EL (cell line): Measurements from ENCODE around the gene LSM4.
A peak's percentile ranks its signal among the peaks of the same experiment; 100 is the strongest.

Experiments used
- DNase-seq: peaks from one replicate; pipeline ENCODE4 v3.0.0-alpha.2; 2016

Gene LSM4

DNA sequence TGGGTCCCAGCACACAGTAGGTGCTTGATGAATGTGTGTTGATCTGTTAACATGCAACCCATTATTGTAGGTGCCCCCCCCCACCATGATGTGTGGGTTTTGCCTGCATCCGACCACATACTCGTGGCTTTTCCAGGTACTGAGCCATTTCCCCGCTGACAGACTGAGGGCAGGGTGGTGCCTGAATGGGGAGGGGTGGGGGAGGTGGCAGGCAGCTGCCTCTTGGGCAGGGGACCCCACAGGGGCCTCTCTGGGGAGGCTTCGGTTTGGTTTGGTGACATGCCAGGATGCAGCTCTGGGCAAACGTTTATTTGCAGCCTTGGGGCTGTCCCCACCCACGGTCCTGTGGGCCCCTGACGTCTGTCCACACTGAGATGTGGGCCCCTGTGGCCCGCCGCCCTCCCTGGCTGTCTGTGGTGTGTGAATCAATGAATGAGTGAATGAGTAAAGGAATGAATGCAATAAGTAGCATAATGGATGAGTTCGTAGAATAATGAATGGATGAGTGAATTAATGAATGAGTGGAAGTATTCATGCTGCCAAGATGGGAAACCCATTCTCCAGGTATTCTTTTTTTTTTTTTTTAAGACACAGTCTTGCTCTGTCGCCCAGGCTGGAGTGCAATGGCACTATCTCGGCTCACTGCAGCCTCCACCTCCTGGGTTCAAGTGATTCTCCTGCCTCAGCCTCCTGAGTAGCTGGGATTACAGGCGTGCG, 32.4 kb downstream of the LSM4 start:
- no peak for DNase-seq

DNA sequence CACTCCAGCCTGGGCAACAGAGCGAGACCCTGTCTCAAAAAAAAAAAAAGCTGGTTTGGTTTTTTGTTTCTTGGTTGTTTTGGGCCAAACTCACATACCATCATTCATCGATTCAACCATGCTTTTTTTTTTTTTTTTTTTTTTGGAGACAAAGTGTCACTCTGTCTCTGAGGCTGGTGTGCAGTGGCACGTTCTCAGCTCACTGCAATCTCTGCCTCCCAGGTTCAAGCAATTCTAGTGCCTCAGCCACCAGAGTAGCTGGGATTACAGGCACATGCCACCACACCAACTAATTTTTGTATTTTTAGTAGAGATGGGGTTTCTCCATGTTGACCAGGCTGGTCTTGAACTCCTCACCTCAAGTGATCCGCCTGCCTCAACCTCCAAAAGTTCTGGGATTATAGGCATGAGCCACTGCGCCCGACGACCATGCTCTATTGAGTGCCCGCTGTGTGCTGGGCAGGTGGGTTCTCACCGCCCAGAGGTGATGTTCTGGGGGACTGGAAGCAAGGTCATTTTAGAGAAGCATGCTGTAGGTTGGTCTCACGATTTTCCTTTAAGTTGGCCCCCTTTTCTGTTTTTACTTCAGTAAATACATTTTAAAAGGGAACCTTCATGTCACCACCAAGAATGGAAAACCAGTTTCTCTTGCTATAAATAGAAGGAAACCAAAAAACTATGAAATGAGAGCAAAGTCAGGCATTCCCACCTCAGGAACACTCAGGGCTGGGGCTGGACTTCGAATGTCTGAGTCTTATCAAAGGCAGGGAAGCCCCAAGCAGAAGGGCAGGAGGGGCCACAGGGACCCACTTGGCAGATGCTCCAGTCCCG, 33.2 kb downstream of the LSM4 start:
- no peak for DNase-seq

DNA sequence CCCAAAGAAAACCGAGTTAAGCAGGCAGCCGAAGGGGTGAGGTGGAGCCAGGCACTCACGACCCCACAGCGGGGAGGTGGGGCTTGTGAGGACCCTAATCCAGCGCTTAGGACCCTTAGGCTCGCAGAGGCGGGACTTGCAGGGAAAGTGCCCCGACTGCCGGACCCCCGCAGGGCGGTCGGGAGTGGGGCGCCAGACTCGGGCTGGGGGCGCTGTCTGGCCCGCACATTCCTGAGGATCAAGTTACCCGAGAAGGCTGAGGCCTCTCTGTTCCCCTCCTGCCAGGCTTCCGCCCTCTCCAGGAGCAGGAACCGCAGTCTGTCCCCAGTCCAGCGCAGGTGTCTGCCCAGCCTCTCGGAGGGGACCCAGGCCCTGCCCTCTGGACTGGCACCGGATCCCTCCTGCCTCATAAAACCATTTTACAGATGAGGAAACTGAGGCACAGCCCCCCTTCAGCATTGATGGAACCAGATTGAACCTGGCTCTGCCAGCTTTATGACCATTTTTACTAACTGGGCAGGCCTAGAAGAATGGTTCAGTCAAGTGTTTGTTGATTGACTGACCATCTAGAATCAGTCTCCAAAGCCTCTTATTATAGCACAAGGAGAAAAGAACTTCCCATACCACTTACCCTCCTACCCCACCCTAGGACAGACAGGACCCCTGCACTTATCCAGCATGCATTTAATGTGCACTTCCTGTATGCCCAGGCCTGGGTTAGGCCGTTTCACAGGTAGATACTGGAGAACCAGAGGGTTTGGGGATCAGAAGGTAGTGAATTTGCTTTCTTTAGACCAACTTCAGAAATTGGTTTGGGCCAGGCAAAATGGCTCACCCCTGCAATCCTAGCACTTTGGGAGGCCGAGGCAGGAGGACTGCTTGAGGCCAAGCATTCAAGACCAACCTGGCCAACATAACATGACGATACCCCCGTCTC, 34.8 kb downstream of the LSM4 start:
- DNase-seq: no peak

DNA sequence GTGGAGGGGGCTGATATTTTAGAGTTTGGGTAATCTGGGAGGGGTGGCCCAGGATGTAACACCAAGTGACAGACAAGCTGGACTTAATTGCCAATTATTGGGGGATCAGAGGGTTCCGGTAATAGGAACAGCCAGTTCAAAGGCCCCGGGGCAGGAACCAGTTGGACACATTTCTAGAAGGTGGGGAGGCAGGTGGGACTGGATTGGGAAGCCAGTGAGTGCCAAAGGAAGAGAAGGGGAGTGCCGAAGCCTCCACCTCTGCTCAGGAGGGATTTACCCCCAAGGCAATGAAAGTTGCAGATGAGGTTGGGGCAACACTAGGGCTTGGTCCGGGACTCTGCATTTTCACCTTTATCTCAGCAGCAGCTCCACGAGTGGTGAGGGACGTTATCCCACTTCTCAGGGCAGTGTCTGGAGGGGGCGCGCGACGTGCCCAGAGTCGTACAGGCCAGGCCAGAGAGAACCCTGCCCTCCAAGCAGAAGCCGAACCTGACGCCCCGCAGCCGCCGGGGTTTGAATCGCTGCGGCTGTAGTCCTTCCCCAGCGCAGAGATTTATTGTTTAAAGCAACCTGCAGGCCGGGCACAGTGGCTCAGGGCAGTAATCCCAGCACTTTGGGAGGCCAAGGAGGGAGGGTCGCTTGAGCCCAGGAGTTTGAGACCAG, 35.8 kb downstream of the LSM4 start:
- no peak for DNase-seq

DNA sequence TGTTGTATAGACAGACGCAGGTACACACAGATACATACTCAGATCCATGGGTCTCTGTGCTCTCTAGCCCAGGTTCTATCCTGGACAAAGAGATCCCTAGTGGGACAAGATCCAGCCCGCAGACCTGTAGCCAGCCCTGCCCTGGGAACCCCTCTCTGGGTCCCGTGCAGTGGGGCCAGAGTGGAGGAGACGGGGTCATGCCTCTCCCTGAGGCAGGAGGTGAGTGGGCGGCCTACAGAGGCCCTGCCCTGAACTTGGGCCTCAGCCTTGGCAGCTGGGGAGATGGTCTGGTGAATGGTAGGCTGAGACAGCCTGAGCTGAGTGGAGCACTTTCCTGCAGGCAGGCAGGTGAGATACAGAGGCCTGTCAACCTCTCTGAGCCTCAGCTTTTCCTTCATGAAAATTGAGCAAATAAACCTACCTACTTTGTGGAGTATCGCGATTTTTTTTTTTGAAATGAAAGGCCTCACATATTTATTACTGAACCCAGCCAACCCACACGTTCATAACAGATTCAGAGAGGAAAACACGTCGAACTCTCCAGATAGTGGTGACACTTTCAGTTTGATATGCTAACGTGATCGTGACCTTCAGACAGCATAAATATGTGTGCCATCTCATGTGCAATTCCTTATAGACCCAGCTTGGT, 38.0 kb downstream of the LSM4 start:
- no peak for DNase-seq

DNA sequence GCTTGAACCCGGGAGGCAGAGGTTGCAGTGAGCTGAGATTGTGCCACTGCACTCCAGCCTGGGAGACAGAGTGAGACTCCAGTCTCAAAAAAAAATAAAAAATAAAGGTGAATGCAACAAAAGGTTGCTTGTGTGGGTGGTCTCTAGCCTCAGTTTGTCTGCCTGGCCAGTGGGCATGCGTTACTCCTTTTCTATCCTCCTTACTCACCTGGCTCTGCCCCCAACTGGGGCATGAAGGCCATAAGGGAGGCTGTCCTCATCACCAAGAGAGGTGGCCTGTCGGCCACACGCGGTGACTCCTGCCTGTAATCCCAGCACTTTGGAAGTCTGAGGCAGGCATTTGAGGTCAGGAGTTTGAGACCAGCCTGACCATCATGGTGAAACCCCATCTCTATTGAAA, 39.5 kb downstream of the LSM4 start:
- DNase-seq: no peak

DNA sequence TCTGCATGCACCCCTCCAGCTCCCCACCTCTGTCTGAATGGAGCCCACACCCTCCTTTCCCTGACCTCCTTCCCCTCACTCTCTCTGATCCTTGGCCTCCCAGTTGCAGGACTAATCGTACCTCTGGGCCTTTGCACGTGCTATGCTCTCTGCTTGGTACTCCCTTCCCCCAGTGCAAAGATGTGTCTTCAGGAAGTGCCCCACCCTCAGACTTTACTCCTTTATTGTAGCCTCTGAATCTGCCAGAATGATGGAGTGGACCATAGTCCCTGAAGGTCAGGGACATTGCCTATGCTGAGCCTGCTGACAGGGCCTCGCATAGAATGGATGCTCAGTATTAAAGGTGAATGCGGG, 40.1 kb downstream of the LSM4 start:
- no peak for DNase-seq

DNA sequence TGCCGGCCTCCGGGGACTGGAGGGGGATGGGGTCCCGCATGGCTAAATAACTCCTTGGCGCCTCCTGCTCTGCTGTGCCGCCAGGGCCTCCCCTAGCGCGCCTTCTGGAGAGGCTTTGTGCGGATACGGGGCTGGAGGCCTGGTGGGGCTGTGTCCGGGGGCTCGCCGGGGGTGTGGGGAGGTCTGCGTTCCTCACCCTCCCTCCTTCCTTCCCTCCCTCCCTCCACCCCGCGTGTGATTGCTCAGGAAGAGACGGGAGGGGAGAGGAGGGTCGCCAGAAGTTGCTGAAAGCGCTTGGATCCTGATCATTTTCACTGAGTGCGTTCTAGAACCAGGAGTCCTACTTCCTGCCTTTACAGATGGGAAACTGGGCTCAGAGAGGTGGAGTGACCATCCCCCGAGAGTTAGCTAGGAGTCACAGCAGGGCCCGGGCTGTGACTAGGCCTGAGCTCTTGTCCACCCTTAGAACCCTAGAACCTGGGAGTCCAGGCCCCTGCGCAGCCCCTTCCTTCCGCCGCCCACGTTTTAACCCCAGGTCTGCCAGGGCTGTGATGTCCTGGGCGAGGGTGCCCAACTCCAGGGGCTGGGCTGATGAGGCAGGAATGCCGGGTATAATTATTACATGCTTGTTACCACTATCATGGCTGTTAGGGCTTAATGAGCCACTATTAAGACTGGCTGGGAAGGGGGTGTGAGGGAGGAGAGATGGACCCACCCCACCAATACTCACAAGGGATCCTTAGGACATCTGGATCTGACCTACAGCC, 40.7 kb downstream of the LSM4 start:
- DNase-seq: no peak

DNA sequence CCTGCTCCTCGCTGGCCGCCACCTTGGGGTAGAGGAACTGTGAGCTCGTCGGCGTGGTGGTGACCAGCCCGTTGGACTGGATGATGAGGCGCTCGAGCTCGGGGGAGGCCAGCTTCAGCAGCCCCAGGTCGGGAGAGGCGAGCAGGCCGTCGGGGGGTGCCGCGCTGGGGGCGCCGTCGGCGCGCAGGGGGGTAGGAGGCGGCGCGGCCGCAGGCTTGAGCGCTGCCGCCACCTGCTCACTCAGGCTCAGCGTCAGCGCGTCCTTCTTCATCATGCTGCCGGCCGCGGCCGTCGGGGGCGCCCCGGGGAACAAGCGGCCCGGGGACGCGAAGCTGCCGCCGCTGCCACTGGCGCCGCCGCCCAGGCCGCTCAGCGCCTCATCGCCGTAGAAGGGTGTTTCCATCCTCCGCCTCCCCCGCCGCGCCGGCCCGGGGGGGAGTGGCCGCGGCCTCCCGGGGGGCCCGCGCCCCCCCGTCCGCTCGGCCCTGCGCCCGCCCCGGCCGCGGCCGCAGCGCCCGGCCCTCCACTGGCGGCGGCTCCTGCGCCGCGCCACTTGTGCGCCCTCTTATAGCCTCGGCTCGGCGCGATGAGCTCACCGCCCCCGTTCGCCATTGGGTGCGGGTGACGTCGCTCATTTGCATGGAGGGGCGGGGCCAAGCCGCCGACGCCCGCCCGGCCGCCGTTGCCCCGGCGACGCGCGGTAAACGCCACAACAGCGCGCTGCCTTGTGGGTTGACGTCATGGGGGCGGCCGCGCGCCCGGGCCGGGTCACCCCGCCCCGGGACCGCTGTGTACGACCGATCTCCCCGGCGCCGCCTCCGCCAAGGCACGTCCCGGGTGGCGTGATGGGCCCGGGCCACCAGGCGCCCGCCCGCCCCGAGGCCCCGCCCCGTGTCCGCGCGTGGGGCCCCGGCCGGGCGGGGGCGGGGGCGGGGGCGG, 41.5 kb downstream of the LSM4 start, which contains the start of gene JUND:
TSS of gene JUND (minus strand) at position 541 of the 939 bp plus-strand sequence. CDS start at position 403, 138 bp downstream.
- peak; percentile 98 for DNase-seq

DNA sequence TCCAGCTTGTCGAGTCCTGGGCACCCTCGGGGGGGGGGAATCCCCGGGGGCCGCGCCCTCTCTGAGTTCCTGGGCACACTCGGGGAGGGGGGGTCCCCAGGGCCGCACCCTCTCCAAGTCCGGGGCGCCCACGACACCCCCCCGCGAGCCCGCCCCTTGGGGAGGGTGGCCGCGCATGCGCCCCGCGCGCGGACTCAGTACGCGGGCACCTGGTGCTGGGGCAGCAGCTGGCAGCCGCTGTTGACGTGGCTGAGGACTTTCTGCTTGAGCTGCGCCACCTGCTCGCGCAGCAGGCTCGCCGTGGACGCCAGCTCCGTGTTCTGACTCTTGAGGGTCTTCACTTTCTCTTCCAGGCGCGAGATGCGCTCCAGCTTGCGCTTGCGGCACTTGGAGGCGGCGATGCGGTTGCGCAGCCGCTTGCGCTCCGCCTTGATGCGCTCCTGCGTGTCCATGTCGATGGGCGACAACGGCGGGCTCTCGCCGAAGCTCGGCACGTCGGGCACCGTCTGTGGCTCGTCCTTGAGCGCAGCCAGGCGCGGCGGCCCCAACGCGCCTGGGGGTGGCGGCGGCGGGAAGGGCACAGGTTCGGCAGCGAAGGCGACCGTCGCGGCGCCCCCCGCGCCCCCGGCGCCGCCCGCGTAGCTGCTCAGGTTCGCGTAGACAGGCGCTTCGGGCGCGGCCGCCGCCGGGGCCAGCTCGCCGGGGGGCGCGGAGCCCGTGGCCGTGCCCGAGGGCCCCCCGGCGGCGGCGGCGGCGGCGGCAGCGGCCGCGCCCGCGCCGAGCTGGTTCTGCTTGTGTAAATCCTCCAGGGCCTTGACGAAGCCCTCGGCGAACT, 42.4 kb downstream of the LSM4 start:
- DNase-seq: peak; percentile 72

DNA sequence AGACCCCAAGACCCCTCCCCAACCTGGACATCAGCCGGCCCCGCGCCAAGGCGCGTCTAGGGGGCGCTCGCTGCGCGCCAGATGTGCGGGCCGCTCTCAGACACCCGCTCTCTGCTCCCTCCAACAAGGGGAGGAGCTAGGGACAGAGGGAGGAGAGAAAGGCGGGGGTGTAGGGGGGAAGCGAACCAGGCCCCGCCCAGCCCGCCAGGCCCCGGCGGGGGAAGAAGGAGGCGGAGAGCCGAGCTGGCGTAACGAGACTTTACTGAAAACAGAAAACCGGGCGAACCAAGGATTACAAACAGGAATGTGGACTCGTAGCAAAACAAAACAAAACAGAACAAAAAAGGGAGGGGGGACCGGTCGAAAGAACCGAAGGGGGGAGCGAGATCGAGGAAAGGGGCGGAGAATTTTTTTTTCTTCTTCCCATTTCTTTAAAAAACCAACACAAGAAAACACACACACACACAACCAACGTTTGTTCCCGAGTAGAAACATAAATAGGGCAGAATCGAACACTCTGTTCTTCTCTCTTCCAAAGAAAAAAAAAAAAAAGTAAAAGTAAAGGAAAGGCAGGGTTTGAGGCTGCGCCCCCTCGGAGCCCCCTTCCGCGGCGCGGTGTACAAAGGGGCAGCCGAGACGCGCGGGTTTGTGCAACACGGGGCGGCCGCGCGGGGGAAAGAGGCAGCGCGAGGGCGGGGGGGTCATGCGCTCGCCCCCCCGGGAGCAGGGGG, 43.2 kb downstream of the LSM4 start:
- peak; percentile 96 for DNase-seq

DNA sequence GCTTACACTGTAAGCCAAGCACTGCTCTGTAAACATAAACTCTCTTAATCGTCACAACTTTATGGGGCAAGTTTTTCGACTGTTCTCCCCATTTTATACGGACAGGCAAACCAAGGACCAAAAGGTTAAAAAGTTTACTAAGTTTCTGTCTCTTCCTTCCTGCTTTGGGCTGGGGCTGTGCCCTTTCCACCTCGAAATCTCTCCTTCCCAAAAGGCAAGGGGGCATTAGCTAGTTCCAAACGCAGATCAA, 43.7 kb downstream of the LSM4 start:
- no peak for DNase-seq

DNA sequence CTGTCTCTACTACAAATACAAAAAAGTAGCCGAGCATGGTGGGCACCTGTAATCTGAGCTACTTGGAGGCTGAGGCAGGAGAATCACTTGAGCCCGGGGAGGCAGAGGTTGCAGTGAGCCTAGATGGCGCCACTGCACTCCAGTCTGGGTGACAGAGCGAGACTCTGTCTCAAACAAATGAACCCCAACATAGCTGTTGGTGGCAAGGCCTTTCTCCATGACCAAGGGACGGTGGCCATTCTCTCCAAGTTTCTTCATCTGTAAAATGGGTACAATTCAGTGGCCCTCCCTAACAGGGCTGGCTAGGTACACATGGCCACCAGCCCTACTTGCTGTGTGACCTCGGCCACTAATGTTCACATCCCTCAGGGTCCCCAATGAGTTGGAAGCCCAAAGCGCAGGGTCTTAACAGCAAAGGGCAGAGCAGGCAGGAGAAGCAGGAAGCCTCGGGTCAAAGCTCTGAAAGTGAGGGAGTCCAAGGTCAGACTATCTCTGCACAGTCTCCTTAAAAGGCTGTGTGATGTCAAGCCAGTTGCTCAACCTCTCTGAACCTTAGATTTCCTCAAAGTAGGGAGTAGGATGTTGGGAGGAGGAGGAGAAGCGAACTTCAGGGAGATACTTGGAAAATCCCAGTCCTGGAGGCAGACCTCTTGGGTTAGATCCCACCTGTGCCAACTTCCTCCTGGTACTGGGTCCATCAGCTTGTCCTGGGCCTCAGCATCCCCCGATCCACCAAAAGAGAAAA, 44.2 kb downstream of the LSM4 start:
- DNase-seq: peak; percentile 25

DNA sequence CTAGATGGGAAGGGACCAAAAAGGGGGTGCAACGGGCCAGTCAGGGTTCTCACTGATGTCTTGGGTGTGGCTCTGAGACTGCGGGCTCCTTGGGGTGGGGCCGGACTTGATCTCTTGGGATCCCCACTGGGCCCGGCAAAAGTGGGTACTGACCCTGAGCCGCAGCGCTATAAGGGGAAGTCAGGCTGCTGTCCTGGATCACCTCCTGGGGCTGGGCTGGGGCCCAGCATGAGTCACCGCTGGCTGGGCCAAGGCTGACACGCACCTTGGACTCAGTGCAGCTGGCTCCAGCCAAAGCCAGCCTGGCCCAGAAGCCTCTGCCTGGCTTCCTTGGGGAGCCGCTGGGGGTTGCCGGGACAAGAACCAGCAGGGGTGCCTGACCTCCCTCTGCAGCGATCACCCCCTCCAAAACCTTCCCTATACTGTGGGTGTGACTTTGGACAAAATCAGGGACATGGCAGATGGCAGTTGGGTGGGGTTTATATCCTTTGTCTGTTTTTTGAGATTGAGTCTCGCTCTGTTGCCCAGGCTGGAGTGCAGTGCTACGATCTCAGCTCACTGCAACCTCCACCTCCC, 48.0 kb downstream of the LSM4 start:
- DNase-seq: peak; percentile 91

DNA sequence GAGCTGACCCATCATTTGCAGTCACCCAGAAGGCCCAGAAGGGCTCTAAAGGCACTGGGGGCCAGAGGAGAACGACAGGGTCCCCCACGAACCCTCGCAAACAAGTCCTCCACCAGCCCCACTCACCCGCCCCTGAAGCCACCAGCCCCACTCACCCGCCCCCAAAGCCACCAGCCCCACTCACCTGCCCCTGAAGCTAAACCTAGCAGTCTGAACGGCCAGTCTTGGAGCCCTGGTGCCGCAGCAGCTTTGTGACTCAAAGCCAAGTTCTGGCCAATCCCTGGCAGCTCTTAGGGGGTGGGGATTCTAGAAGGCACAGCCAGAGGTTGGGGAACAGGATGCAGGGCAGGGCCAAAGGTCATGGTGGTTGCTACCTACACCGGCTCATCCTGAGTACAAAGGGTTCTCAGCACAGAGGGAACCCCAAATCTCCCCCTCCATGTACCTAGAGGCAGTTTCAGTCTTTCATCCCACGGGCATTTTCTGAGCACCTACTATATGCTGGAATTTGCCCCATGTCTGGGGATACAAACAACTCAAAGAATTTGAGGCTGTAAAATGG, 48.6 kb downstream of the LSM4 start, which contains the start of gene IQCN:
TSS of gene IQCN (minus strand) at position 234 of the 562 bp plus-strand sequence. CDS start 4,974 bp downstream, outside the sequence.
- DNase-seq: no peak

DNA sequence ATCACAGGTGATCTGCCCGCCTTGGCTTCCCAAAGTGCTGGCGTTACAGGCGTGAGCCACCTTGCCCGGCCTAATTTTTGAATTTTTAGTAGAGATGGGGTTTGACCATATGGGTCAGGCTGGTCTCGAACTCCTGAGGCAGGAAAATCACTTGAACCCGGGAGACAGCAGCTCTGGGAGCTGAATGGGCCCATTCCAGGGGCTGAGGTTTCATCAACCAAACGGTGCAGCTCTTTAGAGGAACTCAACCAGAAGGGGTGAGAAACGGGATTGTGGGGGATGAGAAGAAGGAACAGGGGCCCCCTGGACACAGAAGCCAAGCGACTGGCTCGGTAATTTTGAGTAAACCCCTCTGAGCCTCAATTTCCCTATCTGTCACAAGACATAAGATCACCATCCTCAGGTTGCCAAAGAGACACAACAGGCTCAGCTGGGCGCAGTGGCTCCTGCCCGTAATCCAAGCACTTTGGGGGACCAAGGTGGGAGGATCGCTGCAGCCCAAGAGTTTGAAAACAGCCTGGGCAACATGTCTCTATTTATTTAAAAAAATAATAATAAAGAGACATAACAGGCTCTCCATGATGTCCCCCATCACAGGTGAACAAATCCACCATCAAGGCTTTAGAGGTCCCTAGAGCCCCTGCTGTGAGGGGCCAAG, 49.2 kb downstream of the LSM4 start:
- DNase-seq: no peak

DNA sequence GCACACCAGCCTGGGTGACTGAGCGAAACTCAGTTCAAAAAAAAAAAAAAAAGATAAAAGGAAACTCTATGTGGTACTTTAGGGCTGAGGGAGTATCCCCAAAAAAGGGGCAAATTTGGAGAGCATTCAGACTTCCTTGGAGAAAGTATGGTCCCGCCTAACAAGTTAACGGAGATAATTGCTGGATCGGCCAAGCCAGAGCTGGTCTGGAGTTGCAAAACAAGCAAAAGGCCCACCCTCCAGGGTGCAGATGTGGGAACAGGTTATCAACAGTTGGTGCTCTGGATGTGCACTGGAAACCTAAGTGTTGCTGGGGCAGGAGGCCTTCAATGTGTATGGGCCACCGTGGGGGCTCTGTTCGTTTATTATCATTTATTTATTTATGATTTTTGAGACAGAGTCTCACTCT, 51.4 kb downstream of the LSM4 start:
- no peak for DNase-seq
